Hepatocyte (in vitro differentiated cells): ENCODE measurements around the gene MYRIP. TPM values are rescaled to one million over a fixed set of nuclear protein-coding genes. Genes with fewer than 3 reads are reported as not detected.

Experiments
- DNase-seq: peaks from one replicate; pipeline ENCODE4 v3.0.0-alpha.2; 2016; ENCODE audit warnings: low spot score
- H2AFZ ChIP-seq: fragments of 200-600 bp; sonication (generic); 2 replicates; pipeline ENCODE4 v1.6.0; 2016; ENCODE audit warnings: antibody characterized with exemption, mild to moderate bottlenecking
- H3K27ac ChIP-seq: fragments of 200-600 bp; sonication (generic); 2 replicates; pipeline ENCODE4 v1.5.1; 2016; ENCODE audit warnings: mild to moderate bottlenecking
- H3K27me3 ChIP-seq: fragments of 200-600 bp; sonication (generic); 2 replicates; pipeline ENCODE4 v1.6.1; 2016
- H3K36me3 ChIP-seq: fragments of 200-600 bp; sonication (generic); replicated peaks from 2 replicates; pipeline ENCODE4 v1.5.1; 2016; ENCODE audit warnings: low read depth; ENCODE audit not compliant: insufficient read depth
- H3K4me1 ChIP-seq: fragments of 200-600 bp; sonication (generic); 2 replicates; pipeline ENCODE4 v1.5.1; 2016; ENCODE audit warnings: mild to moderate bottlenecking, moderate library complexity; ENCODE audit not compliant: insufficient read depth
- H3K4me2 ChIP-seq: fragments of 200-600 bp; sonication (generic); 2 replicates; pipeline ENCODE4 v1.6.0; 2016
- H3K4me3 ChIP-seq: fragments of 200-600 bp; sonication (generic); 2 replicates; pipeline ENCODE4 v1.5.1; 2016; ENCODE audit warnings: mild to moderate bottlenecking
- H3K79me2 ChIP-seq: fragments of 200-600 bp; sonication (generic); 2 replicates; pipeline ENCODE4 v1.6.0; 2017; ENCODE audit warnings: mild to moderate bottlenecking
- H3K9me2 ChIP-seq: fragments of 200-600 bp; sonication (generic); replicated peaks from 2 replicates; pipeline ENCODE4 v1.6.0; 2017; ENCODE audit warnings: mild to moderate bottlenecking; ENCODE audit not compliant: insufficient read depth
- H3K9me3 ChIP-seq: fragments of 200-600 bp; sonication (generic); 2 replicates; pipeline ENCODE4 v1.5.1; 2016; ENCODE audit warnings: low read depth, mild to moderate bottlenecking
- H4K20me1 ChIP-seq: fragments of 200-600 bp; sonication (generic); 2 replicates; pipeline ENCODE4 v1.6.0; 2016; ENCODE audit warnings: mild to moderate bottlenecking; ENCODE audit not compliant: insufficient read depth, poor library complexity, severe bottlenecking
- EZH2 ChIP-seq: fragments of 200-600 bp; sonication (generic); IDR thresholded peaks from 2 replicates; pipeline ENCODE4 v1.6.1; 2016; ENCODE audit warnings: antibody characterized with exemption, mild to moderate bottlenecking, borderline replicate concordance
- EZH2phosphoT487 ChIP-seq: fragments of 200-600 bp; sonication (generic); IDR thresholded peaks from one replicate; pipeline ENCODE4 v1.6.1; 2018; ENCODE audit warnings: antibody characterized with exemption, mild to moderate bottlenecking, low read depth, moderate library complexity; ENCODE audit not compliant: unreplicated experiment, severe bottlenecking
- WGBS: methylation state at CpG from one replicate; pipeline ENCODE4 v1.1.6; 2016; ENCODE audit warnings: low lambda C conversion rate; ENCODE audit errors: missing lambda C conversion rate; 5-methylcytosine and 5-hydroxymethylcytosine counted together
- polyA plus RNA-seq: library from polyadenylated mRNA; unstranded; fragments of >200 nt; fragmentation: Nextera tagmentation; extraction: Ambion mirVana; gene quantifications from 2 replicates; pipeline ENCODE4 v1.2.1, GENCODE V29; 2016
- total RNA-seq: library from RNA; depleted of rRNA; stranded (reverse); fragments of >200 nt; gene quantifications from 2 replicates; pipeline ENCODE4 v1.2.3, GENCODE V29; 2014
- TF ChIP-seq, protein P1 (sequence below): fragments of 200-600 bp; sonication (generic); IDR thresholded peaks from 2 replicates; pipeline ENCODE4 v1.5.1; 2016; ENCODE audit warnings: antibody characterized with exemption, mild to moderate bottlenecking; ENCODE audit not compliant: poor library complexity

The MYRIP gene
- total and polyA plus RNA-seq, 2 experiments from 2014 or later: 0.57 TPM; not detected in 1

DNA sequence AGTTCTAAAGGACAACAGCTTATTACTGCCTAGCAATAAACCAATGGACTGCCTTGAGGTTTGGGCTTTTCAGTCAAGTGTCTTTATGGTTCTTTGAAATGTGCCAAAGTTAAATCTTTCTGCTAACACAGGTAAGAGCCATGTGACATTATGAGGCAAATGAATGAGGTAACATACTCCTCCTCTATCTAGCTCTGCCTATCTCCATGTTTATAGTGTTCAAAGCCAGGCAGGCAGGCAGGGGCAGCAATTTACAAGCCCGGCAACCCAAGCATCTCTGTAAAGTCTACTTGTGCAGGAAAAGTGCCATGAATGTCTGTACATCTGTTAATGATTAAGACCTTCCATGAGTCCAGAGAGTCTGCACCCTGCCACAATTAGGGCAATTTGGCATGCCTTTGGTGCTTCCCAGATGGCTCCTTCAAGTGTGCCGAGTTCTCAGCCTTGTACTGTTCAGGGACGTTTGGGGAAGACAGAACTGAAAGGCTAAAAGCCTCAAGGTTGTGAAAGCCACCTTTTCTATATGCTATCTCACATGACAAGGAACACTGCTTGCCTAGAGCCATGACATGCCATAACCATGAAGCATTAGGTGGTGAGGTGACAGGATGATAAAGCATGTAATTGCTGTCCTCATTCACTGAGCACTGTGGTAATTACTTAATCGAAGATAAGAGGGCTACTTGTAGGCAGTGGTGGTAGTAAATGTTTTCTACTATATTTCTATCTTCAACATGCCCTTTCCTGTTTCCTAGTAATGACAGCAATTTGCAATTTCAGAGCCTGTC, 458.7 kb downstream of the MYRIP start:
- no peaks in the 10 kb centered on the region for H3K36me3 ChIP-seq
- TF ChIP-seq, protein P1, sequence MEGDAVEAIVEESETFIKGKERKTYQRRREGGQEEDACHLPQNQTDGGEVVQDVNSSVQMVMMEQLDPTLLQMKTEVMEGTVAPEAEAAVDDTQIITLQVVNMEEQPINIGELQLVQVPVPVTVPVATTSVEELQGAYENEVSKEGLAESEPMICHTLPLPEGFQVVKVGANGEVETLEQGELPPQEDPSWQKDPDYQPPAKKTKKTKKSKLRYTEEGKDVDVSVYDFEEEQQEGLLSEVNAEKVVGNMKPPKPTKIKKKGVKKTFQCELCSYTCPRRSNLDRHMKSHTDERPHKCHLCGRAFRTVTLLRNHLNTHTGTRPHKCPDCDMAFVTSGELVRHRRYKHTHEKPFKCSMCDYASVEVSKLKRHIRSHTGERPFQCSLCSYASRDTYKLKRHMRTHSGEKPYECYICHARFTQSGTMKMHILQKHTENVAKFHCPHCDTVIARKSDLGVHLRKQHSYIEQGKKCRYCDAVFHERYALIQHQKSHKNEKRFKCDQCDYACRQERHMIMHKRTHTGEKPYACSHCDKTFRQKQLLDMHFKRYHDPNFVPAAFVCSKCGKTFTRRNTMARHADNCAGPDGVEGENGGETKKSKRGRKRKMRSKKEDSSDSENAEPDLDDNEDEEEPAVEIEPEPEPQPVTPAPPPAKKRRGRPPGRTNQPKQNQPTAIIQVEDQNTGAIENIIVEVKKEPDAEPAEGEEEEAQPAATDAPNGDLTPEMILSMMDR: no peak
- TF ChIP-seq EZH2: no peak
- no peak for TF ChIP-seq EZH2phosphoT487
- no peaks in the 10 kb centered on the region for H4K20me1 ChIP-seq
- no peak overlapping the region for H2AFZ ChIP-seq
- H3K4me1 ChIP-seq: no peaks in the 10 kb centered on the region
- WGBS: 27% methylated on average over 4 of the region's 4 CpGs
- no peak overlapping the region for H3K4me3 ChIP-seq
- H3K27me3 ChIP-seq: no peaks in the 10 kb centered on the region
- peak; percentile 35 for DNase-seq
- no peaks in the 10 kb centered on the region for H3K9me2 ChIP-seq
- H3K79me2 ChIP-seq: no peaks in the 10 kb centered on the region
- H3K27ac ChIP-seq: peak overlapping the region; percentile 81
- no peak overlapping the region for H3K4me2 ChIP-seq
- no peaks in the 10 kb centered on the region for H3K9me3 ChIP-seq

DNA sequence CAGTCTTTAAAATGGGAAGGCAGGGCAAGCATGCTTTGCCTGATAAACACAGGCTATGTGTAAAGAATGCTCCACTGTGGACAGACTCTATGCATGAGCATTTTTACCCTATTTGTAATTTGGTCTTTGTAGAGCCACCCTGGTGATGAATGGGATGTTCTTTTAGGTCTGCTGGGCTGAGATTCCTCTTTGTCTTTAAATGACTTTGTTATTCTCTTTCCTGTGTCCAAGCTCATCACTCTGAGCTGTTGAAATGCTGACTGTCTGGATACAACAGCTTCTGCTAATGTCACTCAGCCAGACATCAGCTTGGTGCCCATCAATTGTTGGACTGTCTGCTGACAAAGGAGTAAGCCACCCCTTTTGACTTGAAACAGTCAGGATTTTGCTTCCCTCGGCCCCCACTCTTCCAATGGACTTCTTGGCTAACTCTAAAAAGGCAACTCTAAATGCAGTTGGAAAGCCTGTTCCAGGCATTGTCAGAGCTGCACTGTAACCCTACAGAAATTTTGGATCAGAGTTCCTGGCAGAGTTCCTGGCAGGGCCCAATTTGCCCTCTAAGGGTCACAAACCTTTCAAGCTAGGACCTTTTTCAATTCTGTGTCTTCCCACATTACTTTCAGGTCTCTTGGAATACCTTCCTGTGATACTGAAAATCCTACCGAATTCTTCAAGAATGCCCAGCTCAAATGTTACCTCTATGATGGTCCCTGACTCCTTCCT, 459.6 kb downstream of the MYRIP start:
- no peaks in the 10 kb centered on the region for H3K9me2 ChIP-seq
- H2AFZ ChIP-seq: no peak overlapping the region
- TF ChIP-seq, protein P1: no peak
- TF ChIP-seq EZH2: no peak
- no peak for TF ChIP-seq EZH2phosphoT487
- H3K4me2 ChIP-seq: no peak overlapping the region
- no peaks in the 10 kb centered on the region for H3K79me2 ChIP-seq
- no peak overlapping the region for H3K4me3 ChIP-seq
- peak overlapping the region; percentile 42 for H3K27ac ChIP-seq
- no peaks in the 10 kb centered on the region for H4K20me1 ChIP-seq
- no peaks in the 10 kb centered on the region for H3K9me3 ChIP-seq
- H3K36me3 ChIP-seq: no peaks in the 10 kb centered on the region
- WGBS: 98% methylated on average over 2 of the region's 2 CpGs
- DNase-seq: no peak
- H3K27me3 ChIP-seq: no peaks in the 10 kb centered on the region
- no peaks in the 10 kb centered on the region for H3K4me1 ChIP-seq

DNA sequence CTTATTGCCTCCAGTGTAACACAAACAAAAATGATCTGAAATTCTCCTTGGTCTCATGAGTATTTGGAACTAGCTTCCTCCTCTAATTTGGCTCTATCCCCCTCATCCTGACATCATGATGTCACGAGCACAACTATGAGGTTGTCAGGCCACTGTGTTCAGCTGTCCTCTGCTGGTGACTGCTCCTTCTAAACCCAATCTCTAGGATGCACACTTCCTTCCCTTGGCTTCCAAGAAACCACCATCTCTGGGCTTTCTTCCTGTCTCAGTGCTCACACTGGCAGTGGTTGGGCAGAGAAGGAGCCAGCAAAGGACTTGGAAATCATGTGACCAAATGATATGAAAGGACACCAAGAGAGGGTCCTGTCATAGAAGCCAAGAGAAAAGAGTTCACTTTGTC, 469.4 kb downstream of the MYRIP start:
- no peak overlapping the region for H3K27ac ChIP-seq
- H3K36me3 ChIP-seq: no peaks in the 10 kb centered on the region
- no peaks in the 10 kb centered on the region for H3K27me3 ChIP-seq
- no peak for DNase-seq
- WGBS: 4% methylated on average over 1 of the region's 1 CpG
- H3K9me2 ChIP-seq: no peaks in the 10 kb centered on the region
- TF ChIP-seq EZH2phosphoT487 (no peak), EZH2 (no peak)
- TF ChIP-seq, protein P1: no peak
- H3K4me3 ChIP-seq: no peak overlapping the region
- H3K9me3 ChIP-seq: no peaks in the 10 kb centered on the region
- H3K79me2 ChIP-seq: no peaks in the 10 kb centered on the region
- H3K4me2 ChIP-seq: no peak overlapping the region
- no peaks in the 10 kb centered on the region for H3K4me1 ChIP-seq
- no peak overlapping the region for H2AFZ ChIP-seq
- no peaks in the 10 kb centered on the region for H4K20me1 ChIP-seq
